Activated T-helper 17 cell treated with anti-CD3 and anti-CD28 coated beads, Interleukin-2, amount 50 U/mL, for 72 hours (primary cell): ENCODE results near the gene SCARB1. TPM values are rescaled to one million over a fixed set of nuclear protein-coding genes. Genes with fewer than 3 reads are reported as not detected.

ENCODE experiments used
- ATAC-seq: fragments of 150-1000 bp; cut with Tn5 transposase; replicated peaks from 2 replicates; pipeline ENCODE4 v1.10.0; 2021; ENCODE audit warnings: mild to moderate bottlenecking, moderate library complexity
- H3K27ac Mint-ChIP-seq: one replicate; pipeline ENCODE4 v1.8.0; 2022; ENCODE audit warnings: mixed read lengths
- H3K27me3 Mint-ChIP-seq: one replicate; pipeline ENCODE4 v1.8.0; 2022; ENCODE audit warnings: mixed read lengths
- H3K36me3 Mint-ChIP-seq: one replicate; pipeline ENCODE4 v1.8.0; 2022; ENCODE audit warnings: low read depth, mild to moderate bottlenecking, mixed read lengths
- H3K4me1 Mint-ChIP-seq: one replicate; pipeline ENCODE4 v1.8.0; 2022; ENCODE audit warnings: mixed read lengths
- H3K4me3 Mint-ChIP-seq: one replicate; pipeline ENCODE4 v1.8.0; 2022; ENCODE audit warnings: mild to moderate bottlenecking, mixed read lengths
- H3K9me3 Mint-ChIP-seq: one replicate; pipeline ENCODE4 v1.8.0; 2022; ENCODE audit warnings: mixed read lengths
- total RNA-seq, 2 donors: library from RNA; stranded (reverse); gene quantifications; one replicate each; pipeline ENCODE4 v1.2.3, GENCODE V29; 2022

Gene SCARB1
- total RNA-seq, 2 donors from 2014 or later = 17.9 to 20.9 TPM

DNA sequence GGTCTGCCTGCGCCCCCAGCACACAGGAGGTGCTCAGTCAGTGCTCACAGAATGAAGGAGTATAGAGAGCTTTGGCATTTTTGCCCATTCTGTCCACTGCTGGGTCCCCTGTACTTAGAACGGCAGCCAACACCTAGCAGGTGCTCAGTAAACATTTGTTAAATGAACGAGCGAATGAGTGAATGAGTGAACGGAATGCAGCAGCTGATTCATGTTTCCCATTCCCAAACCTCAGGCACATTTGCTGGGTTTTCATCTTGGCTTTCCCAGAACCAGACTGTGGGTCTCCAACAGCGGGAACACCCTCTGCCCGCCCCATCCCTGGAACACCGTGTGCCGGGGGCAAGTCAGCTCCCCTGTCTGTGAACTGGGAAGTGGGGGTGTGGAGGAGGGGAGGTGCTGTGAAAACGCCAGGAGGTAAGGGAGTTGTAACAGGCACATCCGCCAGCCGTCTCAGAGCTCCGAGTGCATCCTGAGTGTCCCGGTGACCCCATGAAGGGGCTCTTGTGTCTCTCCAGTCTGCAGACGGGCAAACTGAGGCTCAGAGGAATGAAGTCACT lies 47.3 kb downstream of the SCARB1 start:
- H3K9me3 Mint-ChIP-seq = no peaks in the 10 kb centered on the region
- H3K27me3 Mint-ChIP-seq = no peaks in the 10 kb centered on the region
- no peak for ATAC-seq
- no peak overlapping the region for H3K4me3 Mint-ChIP-seq
- no peaks in the 10 kb centered on the region for H3K4me1 Mint-ChIP-seq
- H3K27ac Mint-ChIP-seq = no peak overlapping the region
- H3K36me3 Mint-ChIP-seq = no peaks in the 10 kb centered on the region

DNA sequence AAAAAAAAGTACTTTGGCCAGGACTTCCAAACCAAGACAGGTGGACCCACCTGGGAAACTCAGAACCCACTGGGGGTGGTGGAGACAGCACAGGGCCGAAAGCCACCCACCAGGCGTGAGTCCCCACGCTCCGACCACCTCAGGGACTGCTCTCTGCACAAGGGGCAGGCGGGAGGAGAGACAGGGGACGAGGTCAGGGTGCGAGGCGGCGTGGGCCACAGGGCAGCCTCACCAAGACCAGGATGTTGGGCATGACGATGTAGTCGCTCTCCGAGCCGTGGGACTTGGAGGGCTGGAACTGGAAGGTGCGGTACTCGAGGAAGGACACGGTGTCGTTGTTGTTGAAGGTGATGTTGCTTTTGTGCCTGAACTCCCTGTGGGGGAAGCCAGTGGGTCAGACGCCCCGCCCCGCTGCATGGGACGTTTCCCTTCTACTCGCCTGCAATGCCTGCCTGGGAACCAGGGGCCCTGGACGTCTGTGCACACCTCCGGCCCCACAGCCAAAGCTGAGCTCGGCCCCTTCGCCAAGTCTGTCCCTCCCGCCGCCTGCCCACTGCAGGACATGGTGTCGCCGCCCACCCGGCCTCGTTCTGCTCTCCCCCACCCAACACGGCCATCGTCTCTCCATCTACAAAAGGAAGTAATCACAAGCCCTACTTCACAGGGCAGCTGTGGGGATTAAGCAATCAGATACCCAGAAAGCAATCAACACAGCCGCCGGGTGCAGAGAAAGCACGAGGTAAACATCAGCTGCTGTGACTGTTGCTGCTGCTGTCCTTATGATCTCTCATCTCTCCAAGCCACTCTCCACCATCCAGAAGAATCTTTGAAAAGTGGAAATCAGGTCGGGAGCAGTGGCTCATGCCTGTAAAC lies 48.7 kb downstream of the SCARB1 start:
- Mint-ChIP-seq H3K27me3 (no peaks in the 10 kb centered on the region), H3K4me1 (no peaks in the 10 kb centered on the region), H3K36me3 (no peaks in the 10 kb centered on the region), H3K4me3 (no peak overlapping the region), H3K9me3 (no peaks in the 10 kb centered on the region), H3K27ac (no peak overlapping the region)
- no peak for ATAC-seq

GRCh38 chr12:124813782-124814181 lies 49.9 kb downstream of the SCARB1 start:
- H3K27ac Mint-ChIP-seq = no peak overlapping the region
- no peaks in the 10 kb centered on the region for H3K4me1 Mint-ChIP-seq
- ATAC-seq = no peak
- no peaks in the 10 kb centered on the region for H3K9me3 Mint-ChIP-seq
- H3K27me3 Mint-ChIP-seq = no peaks in the 10 kb centered on the region
- H3K36me3 Mint-ChIP-seq = no peaks in the 10 kb centered on the region
- H3K4me3 Mint-ChIP-seq = no peak overlapping the region

DNA sequence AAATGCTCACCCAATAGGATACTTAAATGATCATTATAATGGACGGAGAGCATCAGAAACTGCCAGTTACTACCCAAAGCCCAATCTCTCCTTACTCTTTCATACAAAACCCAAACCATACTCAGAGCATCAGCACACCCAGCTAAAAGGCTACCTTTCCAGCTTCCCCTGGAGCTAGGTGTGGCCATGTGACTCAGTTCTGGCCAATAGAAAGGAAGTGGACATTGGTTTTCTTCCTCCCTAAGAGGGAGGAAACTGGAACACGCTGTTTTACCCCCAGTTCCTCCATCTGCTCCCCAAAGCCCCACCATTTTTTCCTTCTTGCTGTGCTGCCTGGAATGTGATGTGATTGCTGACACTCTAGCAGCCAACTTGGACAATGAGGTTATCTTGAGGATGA lies 50.7 kb downstream of the SCARB1 start:
- H3K9me3 Mint-ChIP-seq = no peaks in the 10 kb centered on the region
- H3K27me3 Mint-ChIP-seq = no peaks in the 10 kb centered on the region
- no peak overlapping the region for H3K4me3 Mint-ChIP-seq
- H3K36me3 Mint-ChIP-seq = no peaks in the 10 kb centered on the region
- no peak for ATAC-seq
- H3K27ac Mint-ChIP-seq = no peak overlapping the region
- no peaks in the 10 kb centered on the region for H3K4me1 Mint-ChIP-seq

- Mint-ChIP-seq H3K27ac (no peak overlapping the region), H3K27me3 (no peaks in the 10 kb centered on the region), H3K4me3 (no peak overlapping the region), H3K36me3 (no peaks in the 10 kb centered on the region), H3K4me1 (no peaks in the 10 kb centered on the region), H3K9me3 (no peaks in the 10 kb centered on the region)
- no peak for ATAC-seq
Observed at GRCh38 chr12:124812356-124812755, 51.3 kb downstream of the SCARB1 start.

GRCh38 chr12:124811633-124812032 lies 52.0 kb downstream of the SCARB1 start:
- no peaks in the 10 kb centered on the region for H3K4me1 Mint-ChIP-seq
- ATAC-seq = no peak
- H3K4me3 Mint-ChIP-seq = no peak overlapping the region
- no peaks in the 10 kb centered on the region for H3K27me3 Mint-ChIP-seq
- no peaks in the 10 kb centered on the region for H3K9me3 Mint-ChIP-seq
- H3K36me3 Mint-ChIP-seq = no peaks in the 10 kb centered on the region
- H3K27ac Mint-ChIP-seq = no peak overlapping the region

GRCh38 chr12:124809878-124810277 lies 53.8 kb downstream of the SCARB1 start:
- Mint-ChIP-seq H3K27ac (no peak overlapping the region), H3K27me3 (no peaks in the 10 kb centered on the region), H3K4me3 (no peak overlapping the region), H3K4me1 (no peaks in the 10 kb centered on the region), H3K9me3 (no peaks in the 10 kb centered on the region), H3K36me3 (no peaks in the 10 kb centered on the region)
- ATAC-seq = no peak

DNA sequence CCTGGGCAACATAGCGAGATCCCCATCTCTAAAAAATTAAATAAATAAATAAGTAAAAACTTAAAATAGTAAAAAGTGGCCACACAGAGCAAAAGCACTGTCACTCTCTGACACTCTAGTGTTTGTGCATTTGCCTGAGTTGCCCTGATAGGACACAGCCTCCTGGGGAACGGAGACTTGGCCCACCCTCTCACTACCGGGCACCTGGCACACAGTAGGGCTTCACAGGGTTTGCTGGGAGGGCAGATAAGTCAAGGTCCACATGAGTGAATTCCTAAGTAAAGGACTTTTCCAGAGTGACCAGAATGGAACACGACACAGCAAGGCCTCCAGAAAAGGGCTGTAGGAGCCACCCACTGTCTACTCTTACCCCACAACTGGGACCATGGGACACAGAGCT lies 54.3 kb downstream of the SCARB1 start:
- Mint-ChIP-seq H3K27ac (no peak overlapping the region), H3K27me3 (no peaks in the 10 kb centered on the region), H3K36me3 (no peaks in the 10 kb centered on the region), H3K4me1 (no peaks in the 10 kb centered on the region), H3K4me3 (no peak overlapping the region), H3K9me3 (no peaks in the 10 kb centered on the region)
- ATAC-seq = no peak

GRCh38 chr12:124808272-124808671 lies 55.4 kb downstream of the SCARB1 start:
- Mint-ChIP-seq H3K27ac (no peak overlapping the region), H3K36me3 (no peaks in the 10 kb centered on the region), H3K4me3 (no peak overlapping the region), H3K27me3 (no peaks in the 10 kb centered on the region), H3K4me1 (no peaks in the 10 kb centered on the region), H3K9me3 (no peaks in the 10 kb centered on the region)
- no peak for ATAC-seq

DNA sequence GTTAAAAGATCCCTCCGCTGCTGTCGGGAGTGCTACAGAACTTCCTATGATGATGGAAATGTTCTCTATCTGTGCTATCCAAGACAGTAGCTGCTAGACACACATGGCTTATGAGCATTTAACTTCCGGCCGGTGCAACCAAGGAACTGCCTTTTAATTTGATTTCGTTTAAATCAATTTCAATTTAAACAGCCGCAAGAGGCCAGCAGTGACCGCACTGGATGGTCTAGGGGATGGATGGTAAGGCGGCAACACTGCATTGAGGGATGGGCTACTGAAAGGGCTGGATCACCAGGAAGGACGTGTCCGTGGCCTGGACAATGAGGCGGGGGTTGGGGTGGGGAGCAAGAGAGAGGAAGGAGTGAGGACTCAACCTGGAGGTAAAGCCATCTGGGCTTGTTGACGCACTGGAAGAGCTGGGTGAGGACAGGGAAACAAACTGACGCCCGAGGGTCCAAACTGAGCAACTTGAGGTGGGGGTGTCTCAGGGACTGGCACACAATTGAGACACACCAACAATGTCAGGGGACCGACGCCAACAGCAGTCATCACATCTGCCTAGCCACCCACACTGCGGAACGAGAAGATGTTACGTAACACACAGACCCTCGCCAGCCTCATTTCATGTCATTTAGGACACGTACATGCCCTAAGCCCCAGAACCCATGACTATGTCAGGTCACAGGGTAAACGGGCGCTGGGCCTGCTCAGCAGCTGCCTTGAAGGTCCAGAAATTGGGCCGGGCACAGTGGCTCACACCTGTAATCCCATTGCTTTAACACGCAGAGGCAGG lies 57.6 kb downstream of the SCARB1 start:
- peaks cover 5% of the 10 kb centered on the region for H3K4me1 Mint-ChIP-seq
- no peak for ATAC-seq
- no peaks in the 10 kb centered on the region for H3K27me3 Mint-ChIP-seq
- no peak overlapping the region for H3K27ac Mint-ChIP-seq
- H3K36me3 Mint-ChIP-seq = no peaks in the 10 kb centered on the region
- no peak overlapping the region for H3K4me3 Mint-ChIP-seq
- H3K9me3 Mint-ChIP-seq = no peaks in the 10 kb centered on the region

DNA sequence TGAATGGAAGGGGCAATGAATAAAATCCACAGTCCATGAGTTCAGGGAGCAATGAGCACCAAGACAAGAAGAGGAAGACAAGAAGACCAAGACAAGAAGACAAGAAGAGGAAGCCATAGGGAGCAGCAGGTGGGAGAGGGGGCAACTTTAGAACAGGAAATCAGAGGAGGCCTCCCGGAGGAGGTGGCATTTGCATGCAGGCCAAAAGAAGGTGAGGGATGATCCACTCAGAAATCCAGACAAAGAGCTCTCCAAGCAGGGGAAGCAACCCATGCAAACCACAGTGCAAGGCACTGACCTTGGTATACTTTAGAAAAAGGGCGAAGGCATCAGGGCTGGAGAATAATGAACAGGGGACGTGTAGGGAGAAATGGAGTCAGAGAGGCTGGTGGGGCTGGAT lies 58.6 kb downstream of the SCARB1 start:
- Mint-ChIP-seq H3K27me3 (no peaks in the 10 kb centered on the region), H3K9me3 (no peaks in the 10 kb centered on the region), H3K4me3 (no peak overlapping the region), H3K27ac (no peak overlapping the region), H3K4me1 (peaks cover 5% of the 10 kb centered on the region), H3K36me3 (no peaks in the 10 kb centered on the region)
- ATAC-seq = no peak

GRCh38 chr12:124804011-124804621 lies 59.5 kb downstream of the SCARB1 start:
- Mint-ChIP-seq H3K36me3 (no peaks in the 10 kb centered on the region), H3K4me1 (peaks cover 5% of the 10 kb centered on the region), H3K27ac (no peak overlapping the region), H3K9me3 (no peaks in the 10 kb centered on the region), H3K4me3 (no peak overlapping the region), H3K27me3 (no peaks in the 10 kb centered on the region)
- ATAC-seq = no peak

DNA sequence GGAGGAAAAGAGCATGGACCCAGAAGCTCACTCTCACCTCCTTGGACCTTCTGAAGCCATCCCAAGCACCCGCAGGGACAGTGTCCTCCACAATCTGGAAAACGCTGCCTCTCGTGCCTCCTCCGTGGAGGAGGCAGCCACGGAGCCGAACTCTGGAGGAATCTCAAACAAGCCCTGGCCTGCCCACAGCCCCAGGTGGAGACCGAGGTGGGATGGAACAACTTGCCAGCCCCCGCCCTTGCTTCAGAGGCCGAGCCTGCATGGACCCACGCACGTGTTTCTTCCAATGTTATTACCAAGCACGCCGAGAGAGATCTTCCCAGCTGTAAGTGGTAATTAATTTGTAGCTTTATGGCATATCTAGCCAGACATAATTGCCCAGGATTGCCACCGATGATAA lies 61.3 kb downstream of the SCARB1 start:
- no peaks in the 10 kb centered on the region for H3K36me3 Mint-ChIP-seq
- ATAC-seq = no peak
- no peak overlapping the region for H3K4me3 Mint-ChIP-seq
- no peaks in the 10 kb centered on the region for H3K9me3 Mint-ChIP-seq
- H3K27me3 Mint-ChIP-seq = no peaks in the 10 kb centered on the region
- H3K4me1 Mint-ChIP-seq = peaks cover 8% of the 10 kb centered on the region
- no peak overlapping the region for H3K27ac Mint-ChIP-seq

- no peaks in the 10 kb centered on the region for H3K27me3 Mint-ChIP-seq
- no peaks in the 10 kb centered on the region for H3K36me3 Mint-ChIP-seq
- H3K4me3 Mint-ChIP-seq = no peak overlapping the region
- no peak for ATAC-seq
- H3K9me3 Mint-ChIP-seq = no peaks in the 10 kb centered on the region
- H3K27ac Mint-ChIP-seq = no peak overlapping the region
- peaks cover 22% of the 10 kb centered on the region for H3K4me1 Mint-ChIP-seq
Observed at GRCh38 chr12:124800506-124800905, 63.2 kb downstream of the SCARB1 start.
